ENCODE data around the gene CD6.
"Not testable (repeated sequence)": the region's sequence is repeated elsewhere in the genome, so short reads cannot be mapped to it uniquely, and the experiment has no call there.

CD6 gene

DNA sequence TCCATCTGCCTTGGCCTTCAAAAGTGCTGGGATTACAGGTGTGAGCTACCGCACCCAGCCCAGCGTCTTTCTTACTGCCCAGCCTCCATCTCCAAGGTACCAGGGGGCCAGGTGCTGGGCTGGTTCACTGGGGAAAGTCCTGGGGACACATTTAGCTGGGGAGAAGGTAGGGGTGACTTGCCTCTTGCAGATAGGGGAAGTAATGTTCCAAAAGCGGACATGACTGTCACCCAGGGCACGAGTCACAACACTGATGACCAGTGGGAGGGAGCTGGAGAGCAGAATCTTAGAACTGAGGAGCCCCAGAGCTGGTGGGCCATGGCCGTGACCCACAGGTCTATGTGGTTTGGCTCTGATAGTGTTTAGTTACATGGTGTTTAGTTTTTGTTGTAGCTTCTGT lies 17.1 kb upstream of the CD6 start:
- no peak for DNase-seq

DNA sequence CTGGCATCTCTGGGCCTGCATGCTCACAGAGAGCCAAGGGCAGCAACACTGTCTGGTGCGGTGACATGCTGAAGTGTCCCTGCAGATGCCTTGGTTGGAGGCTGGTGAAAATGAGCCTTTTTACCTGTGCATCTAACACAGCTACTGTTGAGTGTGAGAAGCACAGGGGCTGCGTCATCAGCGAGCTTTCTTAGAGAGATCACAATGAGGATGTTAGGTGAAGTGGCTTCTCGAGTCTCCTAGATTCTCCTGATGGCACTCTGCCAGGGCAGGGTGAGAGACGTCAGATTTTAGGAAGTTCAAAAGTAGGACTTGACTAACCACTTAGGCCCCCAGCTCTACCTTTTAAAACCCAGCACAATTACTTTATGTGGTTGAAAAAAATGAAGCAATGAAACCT lies 15.9 kb upstream of the CD6 start:
- DNase-seq = no peak

DNA sequence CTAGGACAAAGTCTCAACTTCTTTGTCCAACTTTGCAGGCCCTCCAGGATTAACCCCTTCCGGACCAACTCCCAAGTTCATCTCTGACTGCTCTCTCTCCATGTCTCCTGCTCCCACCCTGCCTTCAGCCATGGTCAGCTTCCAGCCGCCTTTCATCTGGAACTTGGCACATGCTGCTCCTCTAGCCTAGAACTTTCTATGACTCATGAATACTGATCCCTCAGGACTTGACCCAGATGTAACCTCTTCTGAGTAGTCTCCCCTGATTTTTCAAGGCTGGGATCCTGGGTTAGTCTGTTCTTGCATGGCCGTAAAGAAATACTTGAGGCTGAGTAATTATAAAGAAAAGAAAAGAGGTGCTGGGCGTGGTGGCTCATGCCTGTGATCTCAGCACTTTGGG lies 14.3 kb upstream of the CD6 start:
- DNase-seq = no peak

- DNase-seq = no peak
Measured at GRCh38 chr11:60959431-60959830, 12.0 kb upstream of the CD6 start.

DNA sequence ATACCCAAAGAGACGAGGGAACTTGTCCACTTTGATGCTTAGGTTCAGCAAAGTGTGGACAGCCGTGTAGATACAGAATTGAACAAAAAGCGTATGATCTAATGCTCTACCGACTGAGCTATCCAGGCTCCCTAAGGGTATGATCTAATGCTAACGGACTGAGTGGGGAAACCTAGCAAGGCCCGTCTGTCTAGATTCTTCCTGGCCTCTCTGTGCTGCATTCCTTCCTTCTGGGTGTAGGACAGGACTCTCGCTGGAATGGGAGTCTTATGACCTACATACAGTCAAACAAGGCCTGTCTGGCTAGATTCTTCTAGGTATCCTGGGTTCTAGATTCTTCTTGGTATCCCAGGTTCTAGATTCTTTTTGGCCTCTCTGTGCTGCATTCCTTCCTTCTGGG lies 11.1 kb upstream of the CD6 start:
- DNase-seq = no peak

DNA sequence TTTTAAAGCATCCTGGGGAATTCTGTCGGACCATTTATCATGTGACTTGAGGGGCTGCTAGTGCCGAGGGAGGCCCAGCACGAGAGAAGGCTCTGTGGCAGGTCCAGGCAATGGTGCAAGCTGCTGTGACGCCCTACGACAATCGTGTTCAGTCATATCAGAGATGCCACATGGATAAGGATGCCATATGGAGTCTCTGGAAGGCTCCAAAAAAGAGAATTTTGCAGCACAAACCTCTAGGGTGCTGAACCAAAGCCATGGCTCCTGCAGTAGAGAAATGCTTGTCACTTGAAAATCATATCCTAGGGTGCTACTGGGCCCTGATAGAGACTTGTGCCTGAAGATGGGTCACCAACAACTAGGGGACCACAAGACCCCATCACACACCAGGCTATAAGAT lies 6.7 kb upstream of the CD6 start:
- DNase-seq = no peak

GRCh38 chr11:60966890-60967289 lies 4.6 kb upstream of the CD6 start:
- no peak for DNase-seq

- DNase-seq = no peak
Measured at GRCh38 chr11:60968223-60968622, 3.3 kb upstream of the CD6 start.

DNA sequence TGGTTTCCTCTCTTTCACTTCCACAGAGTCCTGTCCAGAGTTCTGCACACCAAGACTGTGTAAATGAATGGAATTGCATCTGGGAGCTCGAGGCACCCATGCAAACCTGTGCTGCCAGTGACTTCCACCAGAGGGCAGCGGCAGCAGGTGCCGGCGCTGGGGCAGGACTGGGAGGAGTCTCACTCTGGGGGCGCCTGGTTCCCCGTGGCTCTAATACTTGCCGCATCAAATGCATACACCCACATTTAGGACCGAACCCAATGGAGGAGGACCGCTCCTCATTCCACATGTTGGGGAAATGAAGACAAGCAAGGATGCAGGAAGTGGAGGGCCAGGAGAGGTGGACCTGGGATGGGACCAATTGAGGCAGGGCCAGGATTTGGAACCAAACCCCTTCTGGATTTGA lies 1.1 kb upstream of the CD6 start:
- no peak for DNase-seq

DNA sequence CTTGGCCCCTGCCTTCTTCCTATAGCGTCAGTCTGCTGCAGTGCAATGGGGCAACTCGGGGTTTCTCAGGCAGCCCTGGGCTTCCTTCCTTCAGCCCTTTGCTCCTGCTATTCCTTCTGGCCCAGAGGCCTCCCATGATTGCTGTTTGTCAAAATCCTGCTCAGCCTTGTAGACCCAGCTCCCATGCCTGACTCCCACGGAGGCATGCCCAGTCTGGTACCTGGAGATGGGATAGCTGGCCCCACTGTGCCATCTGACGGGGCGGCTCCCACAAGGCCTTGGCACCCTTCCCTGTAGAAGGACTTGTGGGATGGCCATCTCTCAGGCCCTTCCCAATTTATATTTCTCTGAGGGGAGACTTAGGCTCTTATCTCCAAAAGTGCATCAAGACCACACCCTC lies 590 bp upstream of the CD6 start:
- no peak for DNase-seq

- DNase-seq = no peak
Measured at GRCh38 chr11:60972182-60973030, 926 bp downstream of the CD6 start.

GRCh38 chr11:60973699-60974098 lies 2.2 kb downstream of the CD6 start:
- DNase-seq = no peak

GRCh38 chr11:60974316-60974715 lies 2.8 kb downstream of the CD6 start:
- DNase-seq = not testable (repeated sequence)

GRCh38 chr11:60974726-60975125 lies 3.2 kb downstream of the CD6 start:
- DNase-seq = no peak

DNA sequence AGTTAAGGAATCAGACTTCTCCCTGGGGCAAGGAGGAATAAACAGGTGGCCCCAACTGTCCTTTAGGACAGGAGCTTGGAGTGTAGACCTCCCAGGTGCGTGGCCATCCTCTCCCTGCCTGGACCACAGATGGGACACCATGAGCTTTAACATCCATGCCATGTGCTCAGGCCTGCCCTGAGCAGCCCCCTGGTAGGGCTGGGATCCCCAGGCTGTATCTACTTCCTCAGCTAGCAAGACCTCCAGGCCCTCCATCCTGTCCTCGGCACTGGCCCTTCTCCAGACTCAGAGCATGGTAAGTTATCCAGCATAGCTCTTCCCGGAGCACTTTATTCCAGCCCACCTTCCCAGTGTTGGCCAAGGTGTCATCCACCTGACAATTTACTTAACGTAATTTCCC lies 5.7 kb downstream of the CD6 start:
- no peak for DNase-seq

- no peak for DNase-seq
Measured at GRCh38 chr11:60977836-60978235, 6.4 kb downstream of the CD6 start.

- DNase-seq = no peak
Measured at GRCh38 chr11:60978546-60979380, 7.3 kb downstream of the CD6 start.

GRCh38 chr11:60981515-60981914 lies 10.0 kb downstream of the CD6 start:
- no peak for DNase-seq

DNA sequence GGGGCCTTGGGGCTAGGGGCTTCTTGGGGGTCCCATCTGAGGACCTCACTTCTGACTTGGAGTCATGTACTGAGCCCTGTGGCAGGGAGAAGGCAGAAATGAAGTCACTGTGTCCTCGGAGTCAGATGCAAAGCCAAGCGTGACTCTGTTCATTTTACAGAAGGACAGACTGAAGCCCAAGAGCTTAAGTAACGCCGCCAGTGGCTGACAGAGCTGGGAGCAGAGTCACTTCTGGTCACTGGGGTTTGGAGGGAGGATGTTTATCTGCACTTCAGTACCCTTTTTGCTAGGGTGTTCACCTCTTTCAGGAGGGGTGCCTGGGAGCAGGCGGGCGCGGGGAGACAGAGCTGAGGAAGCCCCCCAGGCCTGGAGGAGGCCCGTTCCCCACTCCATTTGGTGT lies 10.7 kb downstream of the CD6 start:
- DNase-seq = no peak

DNA sequence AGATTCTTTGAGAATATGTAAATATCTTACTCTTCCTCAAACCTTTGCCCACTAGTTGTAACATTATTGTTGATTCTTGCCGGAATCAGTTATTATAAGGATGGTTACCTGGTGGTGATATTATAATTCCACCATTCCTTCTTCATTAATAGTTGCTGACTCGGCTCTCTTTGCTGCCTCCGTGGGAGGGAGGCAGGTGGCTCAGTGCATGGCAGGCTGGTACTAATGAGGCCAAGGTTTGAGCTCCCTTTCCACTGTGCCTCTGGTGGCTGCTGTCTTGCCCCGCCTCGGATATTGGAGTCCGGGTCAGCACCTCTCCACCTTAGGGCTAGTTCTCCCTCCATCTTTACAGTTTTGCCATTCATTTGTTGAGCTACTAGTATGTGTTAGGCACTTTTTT lies 12.7 kb downstream of the CD6 start:
- no peak for DNase-seq

- DNase-seq = no peak
Measured at GRCh38 chr11:60984636-60985035, 13.2 kb downstream of the CD6 start.

GRCh38 chr11:60985501-60985900 lies 14.0 kb downstream of the CD6 start:
- DNase-seq = no peak

- DNase-seq = no peak
Measured at GRCh38 chr11:60985991-60986915, 14.8 kb downstream of the CD6 start.
